ENCODE results near the gene BRD8.
"Not testable (repeated sequence)": the region's sequence is repeated elsewhere in the genome, so short reads cannot be mapped to it uniquely, and the experiment has no call there.

The BRD8 gene

GRCh38 chr5:138160706-138161105, 17.7 kb downstream of the BRD8 start:
- in situ Hi-C loops (cut with MboI; ENCODE audit: low sequenced_read_pairs): no loop called here

- in situ Hi-C loops (cut with MboI; ENCODE audit: low sequenced_read_pairs): no loop called here
These were observed 18.8 kb downstream of the BRD8 start for GRCh38 chr5:138159666-138160065.

GRCh38 chr5:138157626-138158025, 20.8 kb downstream of the BRD8 start:
- in situ Hi-C loops (cut with MboI; ENCODE audit: low sequenced_read_pairs): no loop called here

GRCh38 chr5:138155977-138156376, 22.5 kb downstream of the BRD8 start:
- in situ Hi-C loops (cut with MboI; ENCODE audit: low sequenced_read_pairs): not testable (repeated sequence)

- in situ Hi-C loops (cut with MboI; ENCODE audit: low sequenced_read_pairs): loop anchor here (25.0 kb wide), 1 partner anchor 362 kb away; no protein-coding TSS in a partner anchor
These were observed 28.9 kb downstream of the BRD8 start for GRCh38 chr5:138149530-138149929.

GRCh38 chr5:138148811-138149210, 29.6 kb downstream of the BRD8 start:
- in situ Hi-C loops (cut with MboI; ENCODE audit: low sequenced_read_pairs): loop anchor here (25.0 kb wide), 1 partner anchor 362 kb away; no protein-coding TSS in a partner anchor

GRCh38 chr5:138143578-138143977, 34.9 kb downstream of the BRD8 start:
- in situ Hi-C loops (cut with MboI; ENCODE audit: low sequenced_read_pairs): loop anchor here (25.0 kb wide), 1 partner anchor 356 kb away; no protein-coding TSS in a partner anchor

- in situ Hi-C loops (cut with MboI; ENCODE audit: low sequenced_read_pairs): loop anchor here (25.0 kb wide), 1 partner anchor 354 kb away; no protein-coding TSS in a partner anchor
These were observed 36.7 kb downstream of the BRD8 start for GRCh38 chr5:138141734-138142133.

- in situ Hi-C loops (cut with MboI; ENCODE audit: low sequenced_read_pairs): loop anchor here (25.0 kb wide), 1 partner anchor 353 kb away; no protein-coding TSS in a partner anchor
These were observed 38.2 kb downstream of the BRD8 start for GRCh38 chr5:138140268-138140667.

- in situ Hi-C loops (cut with MboI; ENCODE audit: low sequenced_read_pairs): loop anchor here (25.0 kb wide), 1 partner anchor 352 kb away; no protein-coding TSS in a partner anchor
These were observed 38.7 kb downstream of the BRD8 start for GRCh38 chr5:138139781-138140090.

GRCh38 chr5:138138949-138139780, 39.3 kb downstream of the BRD8 start, which contains the start of gene NME5:
NME5 (minus strand) TSS chr5:138139428; CDS start chr5:138138780, 648 bp downstream.
- in situ Hi-C loops (cut with MboI; ENCODE audit: low sequenced_read_pairs): loop anchor here (25.0 kb wide), 1 partner anchor 352 kb away; no protein-coding TSS in a partner anchor

- in situ Hi-C loops (cut with MboI; ENCODE audit: low sequenced_read_pairs): loop anchor here (25.0 kb wide), 1 partner anchor 345 kb away; no protein-coding TSS in a partner anchor
These were observed 45.9 kb downstream of the BRD8 start for GRCh38 chr5:138132543-138132942.

GRCh38 chr5:138129347-138129746, 49.1 kb downstream of the BRD8 start:
- in situ Hi-C loops (cut with MboI; ENCODE audit: low sequenced_read_pairs): loop anchor here (25.0 kb wide), 1 partner anchor 342 kb away; no protein-coding TSS in a partner anchor

GRCh38 chr5:138128334-138128733, 50.1 kb downstream of the BRD8 start:
- in situ Hi-C loops (cut with MboI; ENCODE audit: low sequenced_read_pairs): loop anchor here (25.0 kb wide), 1 partner anchor 341 kb away; no protein-coding TSS in a partner anchor

- in situ Hi-C loops (cut with MboI; ENCODE audit: low sequenced_read_pairs): no loop called here
These were observed 63.2 kb downstream of the BRD8 start for GRCh38 chr5:138115254-138115653.

GRCh38 chr5:138111937-138112336, 66.5 kb downstream of the BRD8 start:
- in situ Hi-C loops (cut with MboI; ENCODE audit: low sequenced_read_pairs): no loop called here

GRCh38 chr5:138111181-138111580, 67.2 kb downstream of the BRD8 start:
- in situ Hi-C loops (cut with MboI; ENCODE audit: low sequenced_read_pairs): no loop called here

GRCh38 chr5:138110266-138110963, 68.0 kb downstream of the BRD8 start:
- in situ Hi-C loops (cut with MboI; ENCODE audit: low sequenced_read_pairs): no loop called here

GRCh38 chr5:138109463-138110265, 68.8 kb downstream of the BRD8 start:
- in situ Hi-C loops (cut with MboI; ENCODE audit: low sequenced_read_pairs): no loop called here

GRCh38 chr5:138107213-138107612, 71.2 kb downstream of the BRD8 start:
- in situ Hi-C loops (cut with MboI; ENCODE audit: low sequenced_read_pairs): no loop called here

GRCh38 chr5:138105709-138106108, 72.7 kb downstream of the BRD8 start:
- in situ Hi-C loops (cut with MboI; ENCODE audit: low sequenced_read_pairs): no loop called here

Data from HL-60/S4 treated with phorbol 12-myristate 13-acetate at 8.2 ng/mL for 4 days and 3 days (cell line).